Erythroblast (primary cell): Measurements from ENCODE around the gene PDE8B.

Experiments
- DNase-seq, 2 experiments: peaks; one replicate each; lab custom pipeline; 2025; lab: John Stamatoyannopoulos, UW
- GATA1 ChIP-seq: IDR thresholded peaks from 2 replicates; pipeline ENCODE4 v1.6.1; 2011; ENCODE audit warnings: low read depth, mild to moderate bottlenecking, control low read depth, low read length, moderate library complexity
- POLR2A ChIP-seq: IDR thresholded peaks from 2 replicates; pipeline ENCODE4 v1.6.1; 2011; ENCODE audit warnings: mild to moderate bottlenecking, low read length

PDE8B gene

GRCh38 chr5:77339337-77339890, 128.9 kb downstream of the PDE8B start:
- no peak for DNase-seq
- TF ChIP-seq POLR2A (no peak), GATA1 (no peak)

GRCh38 chr5:77343165-77343564, 132.7 kb downstream of the PDE8B start:
- no peak for TF ChIP-seq GATA1
- no peak for TF ChIP-seq POLR2A
- DNase-seq: no peak

DNA sequence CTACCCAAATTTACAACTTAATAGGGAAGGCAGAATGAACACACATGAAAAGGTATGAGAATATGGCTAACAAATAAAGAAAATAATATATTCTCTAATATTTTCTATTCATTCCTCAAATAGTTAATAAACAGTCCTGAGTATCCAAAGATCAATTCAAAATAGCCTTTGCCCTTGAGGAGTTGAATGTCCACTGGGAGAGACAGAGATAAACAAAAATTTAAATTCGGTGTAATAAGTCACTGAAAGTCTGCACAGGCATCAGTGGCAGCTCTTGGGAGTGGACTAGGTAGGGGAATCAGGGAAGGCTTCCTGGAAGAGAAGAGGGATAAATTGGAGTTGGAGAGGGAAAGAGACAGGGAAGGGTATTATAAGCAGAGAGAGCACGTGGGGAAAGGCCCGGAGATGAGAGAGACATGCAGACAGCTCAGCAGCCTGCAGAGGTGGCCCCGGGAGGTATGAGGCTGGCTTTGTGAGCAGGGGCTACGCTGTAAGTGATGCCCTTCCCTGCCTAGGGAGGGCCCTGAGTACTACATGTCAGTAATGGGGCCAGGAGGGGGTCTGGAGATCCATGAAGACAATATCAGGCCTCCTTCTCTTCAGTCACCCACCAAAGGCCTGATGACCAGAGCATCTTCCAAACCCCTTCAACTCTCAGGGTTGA, 137.1 kb downstream of the PDE8B start:
- TF ChIP-seq POLR2A: no peak
- DNase-seq: no peak

DNA sequence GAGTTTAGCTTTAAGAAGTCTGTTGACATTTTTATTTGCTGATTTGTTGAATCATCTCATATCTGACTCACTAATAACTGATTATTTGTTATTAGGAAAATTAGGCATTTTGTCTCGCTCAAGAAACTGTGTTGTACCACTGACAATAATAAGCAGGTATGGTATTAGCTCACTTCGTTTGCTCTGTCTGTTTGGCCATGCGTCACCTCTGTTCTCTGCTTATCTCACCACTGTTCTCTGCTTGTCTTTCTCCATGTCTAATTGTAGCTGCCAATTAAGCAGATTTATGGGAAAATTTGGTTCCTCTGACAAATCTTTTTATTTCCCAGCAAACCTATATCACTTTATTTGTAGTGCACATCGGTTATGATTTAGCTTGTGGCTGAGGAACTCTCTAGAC, 142.8 kb downstream of the PDE8B start:
- TF ChIP-seq GATA1: no peak
- TF ChIP-seq POLR2A: no peak
- no peak for DNase-seq

- no peak for DNase-seq
Observed at GRCh38 chr5:77354454-77354853, 144.0 kb downstream of the PDE8B start.

DNA sequence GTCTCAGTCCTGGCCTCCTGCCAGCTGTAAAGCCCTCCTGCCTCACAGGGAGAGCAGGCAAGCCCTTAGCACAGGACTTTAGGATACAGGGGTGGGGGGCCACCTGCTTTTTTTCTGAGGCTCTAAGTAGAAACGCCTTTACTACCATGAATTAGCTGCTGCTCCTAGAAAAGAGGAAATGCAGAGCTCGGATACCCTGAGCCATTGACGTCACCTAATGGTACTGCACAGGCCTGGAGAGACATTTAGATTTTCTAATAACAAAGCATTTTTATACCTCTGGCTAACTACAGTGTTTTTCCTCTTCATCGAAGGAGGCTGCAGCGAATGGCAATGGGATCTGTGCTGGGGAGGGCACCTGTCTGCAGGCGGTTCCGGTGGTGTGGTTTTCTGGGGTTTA, 144.6 kb downstream of the PDE8B start:
- TF ChIP-seq POLR2A (no peak), GATA1 (no peak)

More at GRCh38 chr5:77354454-77354853, 144.0 kb downstream of the PDE8B start:
- TF ChIP-seq POLR2A (no peak), GATA1 (no peak)

GRCh38 chr5:77355751-77356150, 145.3 kb downstream of the PDE8B start:
- TF ChIP-seq POLR2A (no peak), GATA1 (no peak)
- DNase-seq: no peak

More for the DNA sequence above, 144.6 kb downstream of the PDE8B start:
- no peak for DNase-seq

GRCh38 chr5:77356740-77357139, 146.3 kb downstream of the PDE8B start:
- no peak for TF ChIP-seq POLR2A
- no peak for DNase-seq

- TF ChIP-seq POLR2A (no peak), GATA1 (no peak)
- DNase-seq: no peak
Observed at GRCh38 chr5:77358255-77359205, 148.1 kb downstream of the PDE8B start.

GRCh38 chr5:77359231-77359630, 148.8 kb downstream of the PDE8B start:
- TF ChIP-seq POLR2A: no peak
- TF ChIP-seq GATA1: no peak
- no peak for DNase-seq

- no peak for DNase-seq
- TF ChIP-seq GATA1 (no peak), POLR2A (no peak)
Observed at GRCh38 chr5:77360381-77360780, 149.9 kb downstream of the PDE8B start.

DNA sequence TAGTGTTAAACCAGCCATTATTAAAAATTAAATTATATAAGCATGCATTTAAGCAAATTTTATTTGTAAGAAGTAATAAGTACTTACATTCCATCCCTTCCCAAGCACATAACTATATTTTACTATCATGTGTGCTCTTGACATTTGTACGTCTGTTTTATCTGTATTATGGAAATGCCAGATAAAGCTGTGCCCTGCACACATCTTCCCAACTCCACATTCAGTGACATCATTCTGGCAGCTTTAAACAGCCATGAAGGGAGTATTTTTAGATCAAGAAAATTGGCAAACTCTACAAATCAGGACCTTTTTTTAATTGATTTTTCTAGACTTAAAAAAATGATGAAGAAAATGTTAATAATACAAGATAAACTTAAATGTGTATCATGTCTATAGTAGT, 150.5 kb downstream of the PDE8B start:
- TF ChIP-seq POLR2A: no peak
- TF ChIP-seq GATA1: no peak
- no peak for DNase-seq

GRCh38 chr5:77366717-77367500, 156.4 kb downstream of the PDE8B start:
- TF ChIP-seq GATA1 (no peak), POLR2A (no peak)
- no peak for DNase-seq
